ENCODE results near the gene UBAC2. TPM values are rescaled to one million over a fixed set of nuclear protein-coding genes. Genes with fewer than 3 reads are reported as not detected.

UBAC2 gene
- total and polyA plus RNA-seq, 10 donors, result 49.3 to 82.1 (median 66.2) TPM

- Histone ChIP-seq H3K9me3 (no peaks in the 10 kb centered on the region), H3K27ac (peak overlapping the region; percentile 60 to 84 (median 78)), H3K36me3 (peaks cover 0 to 47% (median 10%) of the 10 kb centered on the region in 6 donors), H3K4me3 (no peak overlapping the region), H3K27me3 (replicated peaks in 1 of 7) (no peaks in the 10 kb centered on the region), H3K4me1 (peaks cover 41 to 94% (median 66%) of the 10 kb centered on the region in 6 donors)
- TF ChIP-seq POLR2AphosphoS5 (IDR thresholded peaks at IDR 0.05), result no peak
- no peak for TF ChIP-seq CTCF (IDR thresholded peaks at IDR 0.05 in 8 of 11, conservative IDR thresholded peaks at IDR 0.05 in 3 of 11)
- no peak for TF ChIP-seq POLR2A (IDR thresholded peaks at IDR 0.05)
- 83 to 93% (median 88%) methylated on average over 1 of the region's 1 CpG for WGBS, 5 donors
- no peak for DNase-seq
- intact Hi-C loops (cut with DNase I; ENCODE audit: low total_unique reads), result loop anchor here (5.0 kb wide), 1 partner anchor 38 kb away; no protein-coding TSS in a partner anchor
Measured at GRCh38 chr13:99313941-99314340, 113.3 kb downstream of the UBAC2 start.

- DNase-seq, result no peak
- TF ChIP-seq POLR2AphosphoS5 (IDR thresholded peaks at IDR 0.05) (peak in 1 of 3 donors; percentile 79), POLR2A (IDR thresholded peaks at IDR 0.05) (no peak)
- WGBS, 5 donors, result 45 to 65% (median 55%) methylated on average over 10 of the region's 10 CpGs
Measured at GRCh38 chr13:99314640-99315176, 114.1 kb downstream of the UBAC2 start.

GRCh38 chr13:99315186-99315585 lies 114.5 kb downstream of the UBAC2 start:
- Histone ChIP-seq H3K36me3 (peaks cover 0 to 46% (median 11%) of the 10 kb centered on the region in 6 donors), H3K27ac (peak overlapping the region; percentile 60 to 84 (median 78)), H3K9me3 (no peaks in the 10 kb centered on the region), H3K4me3 (peak overlapping the region in 2 of 8 donors; percentile 1 to 15), H3K4me1 (peaks cover 38 to 94% (median 62%) of the 10 kb centered on the region in 6 donors), H3K27me3 (replicated peaks in 1 of 7) (no peaks in the 10 kb centered on the region)
- intact Hi-C loops (cut with DNase I; ENCODE audit: low total_unique reads), result no loop called here
- 58 to 77% (median 69%) methylated on average over 6 of the region's 6 CpGs for WGBS, 5 donors
- TF ChIP-seq CTCF (IDR thresholded peaks at IDR 0.05 in 8 of 11, conservative IDR thresholded peaks at IDR 0.05 in 3 of 11) (no peak), POLR2A (IDR thresholded peaks at IDR 0.05) (no peak), POLR2AphosphoS5 (IDR thresholded peaks at IDR 0.05) (no peak)
- DNase-seq, result no peak

More at GRCh38 chr13:99314640-99315176, 114.1 kb downstream of the UBAC2 start:
- Histone ChIP-seq H3K27ac (peak overlapping the region; percentile 60 to 84 (median 78)), H3K27me3 (replicated peaks in 1 of 7) (no peaks in the 10 kb centered on the region), H3K36me3 (peaks cover 0 to 47% (median 11%) of the 10 kb centered on the region in 6 donors), H3K4me3 (peak overlapping the region in 2 of 8 donors; percentile 1 to 15), H3K4me1 (peaks cover 41 to 94% (median 61%) of the 10 kb centered on the region in 6 donors), H3K9me3 (no peaks in the 10 kb centered on the region)
- intact Hi-C loops (cut with DNase I; ENCODE audit: low total_unique reads), result loop anchor here (5.0 kb wide), 1 partner anchor 38 kb away; no protein-coding TSS in a partner anchor

GRCh38 chr13:99316224-99316623 lies 115.6 kb downstream of the UBAC2 start:
- no peak for TF ChIP-seq POLR2AphosphoS5 (IDR thresholded peaks at IDR 0.05)
- no peak for TF ChIP-seq POLR2A (IDR thresholded peaks at IDR 0.05)
- TF ChIP-seq CTCF (IDR thresholded peaks at IDR 0.05 in 8 of 11, conservative IDR thresholded peaks at IDR 0.05 in 3 of 11), result no peak
- Histone ChIP-seq H3K9me3 (no peaks in the 10 kb centered on the region), H3K4me3 (no peak overlapping the region), H3K27ac (peak overlapping the region in 4 of 8 donors; percentile 78 to 84 (median 80)), H3K27me3 (replicated peaks in 1 of 7) (no peaks in the 10 kb centered on the region), H3K36me3 (peaks cover 0 to 46% (median 11%) of the 10 kb centered on the region in 6 donors), H3K4me1 (peaks cover 39 to 94% (median 65%) of the 10 kb centered on the region in 6 donors)
- intact Hi-C loops (cut with DNase I; ENCODE audit: low total_unique reads), result no loop called here
- 96 to 100% (median 99%) methylated on average over 2 of the region's 2 CpGs for WGBS, 5 donors
- DNase-seq, result no peak

Measured in spleen (tissue), 11 donors.